ELR (cell line): ENCODE results near the gene MCM9.
A peak's percentile ranks its signal among the peaks of the same experiment; 100 is the strongest.
"Not testable (repeated sequence)": the region's sequence is repeated elsewhere in the genome, so short reads cannot be mapped to it uniquely, and the experiment has no call there.

Experiments
- DNase-seq: peaks from one replicate; pipeline ENCODE4 v3.0.0-alpha.2; 2015; ENCODE audit warnings: low read depth

MCM9 gene

GRCh38 chr6:118799826-118800225 lies 135.1 kb downstream of the MCM9 start:
- no peak for DNase-seq

GRCh38 chr6:118796548-118796947 lies 138.4 kb downstream of the MCM9 start:
- DNase-seq: not testable (repeated sequence)

GRCh38 chr6:118791499-118791898 lies 143.5 kb downstream of the MCM9 start:
- DNase-seq: no peak

- DNase-seq: no peak
Measured at GRCh38 chr6:118789954-118790353, 145.0 kb downstream of the MCM9 start.

- no peak for DNase-seq
Measured at GRCh38 chr6:118789419-118789818, 145.5 kb downstream of the MCM9 start.

- no peak for DNase-seq
Measured at GRCh38 chr6:118788702-118789101, 146.3 kb downstream of the MCM9 start.

- no peak for DNase-seq
Measured at GRCh38 chr6:118787724-118788423, 147.1 kb downstream of the MCM9 start.

- DNase-seq: no peak
Measured at GRCh38 chr6:118786596-118787453, 148.1 kb downstream of the MCM9 start.

- DNase-seq: no peak
Measured at GRCh38 chr6:118785601-118786000, 149.4 kb downstream of the MCM9 start.

- DNase-seq: no peak
Measured at GRCh38 chr6:118784641-118785164, 150.3 kb downstream of the MCM9 start.

- DNase-seq: peak; percentile 9
Measured at GRCh38 chr6:118783931-118784550, 150.9 kb downstream of the MCM9 start.

GRCh38 chr6:118782651-118783050 lies 152.3 kb downstream of the MCM9 start:
- no peak for DNase-seq

GRCh38 chr6:118781897-118782296 lies 153.1 kb downstream of the MCM9 start:
- DNase-seq: no peak

- DNase-seq: peak; percentile 15
Measured at GRCh38 chr6:118780668-118781067, 154.3 kb downstream of the MCM9 start.

GRCh38 chr6:118776607-118777549 lies 158.1 kb downstream of the MCM9 start:
- peak; percentile 77 for DNase-seq

- no peak for DNase-seq
Measured at GRCh38 chr6:118775381-118775780, 159.6 kb downstream of the MCM9 start.

GRCh38 chr6:118774581-118774980 lies 160.4 kb downstream of the MCM9 start:
- no peak for DNase-seq

GRCh38 chr6:118772886-118773285 lies 162.1 kb downstream of the MCM9 start:
- DNase-seq: no peak

GRCh38 chr6:118771253-118771652 lies 163.7 kb downstream of the MCM9 start:
- no peak for DNase-seq

GRCh38 chr6:118770835-118771234 lies 164.1 kb downstream of the MCM9 start:
- DNase-seq: no peak

GRCh38 chr6:118770112-118770788 lies 164.7 kb downstream of the MCM9 start:
- no peak for DNase-seq
